Measurements from ENCODE around the gene PIEZO2.

PIEZO2 gene

DNA sequence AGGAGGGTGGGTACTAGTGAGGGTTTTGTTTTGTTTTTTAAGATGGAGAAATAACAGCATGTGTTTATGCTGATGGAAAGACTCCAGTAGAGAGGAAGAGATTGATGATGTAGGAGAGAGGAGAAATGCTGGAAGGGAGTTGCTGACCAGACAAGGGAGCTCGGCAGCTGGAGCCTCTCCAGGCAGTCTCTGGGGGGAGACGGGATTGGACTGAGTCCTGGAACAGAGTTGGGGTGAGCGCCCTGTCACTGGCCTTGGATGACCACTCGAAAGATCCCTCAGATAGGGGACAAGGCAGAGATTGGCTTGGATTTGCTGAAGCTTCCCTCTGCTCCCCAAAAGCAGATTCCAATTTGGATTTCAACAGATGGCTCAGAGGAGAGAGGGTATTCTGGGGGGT, 425.9 kb downstream of the PIEZO2 start:
- DNase-seq, result no peak

DNA sequence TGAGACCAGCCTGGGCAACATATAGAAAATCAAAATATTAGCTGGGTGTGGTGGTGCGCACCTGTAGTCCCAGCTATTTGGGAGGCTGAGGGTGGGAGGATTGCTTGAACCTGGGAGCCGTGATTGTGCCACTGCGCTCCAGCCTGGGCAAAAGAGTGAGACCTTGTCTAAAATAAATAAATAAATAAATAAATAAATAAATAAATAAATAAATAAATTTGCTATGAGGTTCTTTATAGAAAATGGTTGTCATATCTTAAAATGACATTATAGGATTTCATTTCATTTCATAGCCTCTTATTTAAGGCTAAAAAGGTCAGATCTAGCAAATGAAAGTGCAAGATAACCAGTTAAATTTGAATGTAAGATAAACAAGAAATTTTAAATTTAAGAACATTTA, 430.6 kb downstream of the PIEZO2 start:
- no peak for DNase-seq

DNA sequence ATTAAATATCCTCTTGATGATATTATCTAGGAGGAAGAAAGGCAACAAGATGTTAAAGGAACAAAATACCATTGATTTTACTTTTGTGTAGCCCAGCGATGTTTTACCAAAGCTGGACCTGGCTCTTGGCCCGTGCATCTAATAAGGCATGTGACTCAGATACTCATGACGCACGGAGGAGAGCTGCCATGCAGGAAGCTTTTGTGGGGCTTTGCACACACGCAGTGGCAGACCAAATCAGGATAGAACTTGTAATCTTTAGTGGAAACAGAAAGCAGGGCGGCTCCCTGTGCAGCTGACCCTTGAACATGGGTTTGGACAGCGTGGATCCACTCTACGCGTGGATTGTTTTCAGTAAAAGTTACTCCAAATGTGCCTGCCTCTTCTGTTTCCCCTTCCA, 433.6 kb downstream of the PIEZO2 start:
- DNase-seq, result no peak

DNA sequence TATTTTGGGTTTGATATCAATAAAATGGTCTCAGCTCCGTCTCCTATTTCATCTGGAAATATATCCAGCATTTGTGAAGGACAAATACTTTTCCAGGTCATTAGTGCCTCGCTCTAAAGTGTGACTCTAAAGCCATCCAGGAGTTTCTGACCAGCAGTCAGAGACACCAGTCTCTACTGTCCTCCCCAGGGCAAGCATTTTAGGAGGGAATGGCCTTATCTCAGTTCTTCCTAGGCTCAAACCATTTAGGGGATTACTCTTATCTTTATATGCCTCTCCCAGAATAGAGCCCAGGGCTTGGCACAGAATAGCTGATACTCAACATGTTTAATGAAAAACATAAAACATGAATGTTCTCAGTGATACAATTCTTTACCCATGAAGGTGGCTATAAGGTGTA, 436.0 kb downstream of the PIEZO2 start:
- no peak for DNase-seq

DNA sequence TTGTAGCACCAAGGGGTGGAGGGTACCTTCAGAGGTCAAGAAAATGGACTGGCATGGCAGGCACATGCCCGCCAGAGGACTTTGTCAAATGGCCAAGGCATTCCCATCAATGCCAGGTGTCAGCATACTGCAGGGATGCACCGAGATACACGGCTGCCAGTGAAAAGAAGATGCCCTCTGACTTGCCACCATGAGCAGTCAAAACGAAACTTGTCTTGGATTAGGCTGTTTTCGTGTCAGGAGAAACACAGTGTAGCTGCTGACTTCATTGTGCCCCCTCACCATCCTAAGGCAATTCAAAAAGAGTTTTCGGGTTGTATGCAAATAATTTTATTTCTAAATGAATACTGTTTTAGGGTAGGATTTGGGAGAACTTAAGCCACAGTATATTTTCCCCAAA, 442.1 kb downstream of the PIEZO2 start:
- no peak for DNase-seq

DNA sequence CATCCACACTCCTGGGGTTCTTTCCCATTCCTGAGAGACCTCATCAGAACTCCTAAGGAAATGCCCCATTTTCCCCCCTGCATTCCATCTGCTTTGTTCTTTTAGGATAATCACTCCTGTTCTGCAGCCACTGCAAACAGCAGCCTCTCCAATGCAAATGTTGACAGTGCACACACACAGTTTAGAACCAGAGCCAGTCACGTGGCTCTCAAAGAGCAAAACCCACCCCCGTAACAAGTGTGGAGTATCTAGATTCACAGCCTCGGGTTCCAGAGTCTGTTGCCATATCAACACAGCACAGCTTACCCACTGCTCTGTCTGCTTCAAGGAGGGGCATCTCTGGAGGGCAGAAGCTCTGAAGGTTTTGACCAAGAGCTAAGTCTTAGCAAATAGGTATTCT, 443.6 kb downstream of the PIEZO2 start:
- no peak for DNase-seq

DNA sequence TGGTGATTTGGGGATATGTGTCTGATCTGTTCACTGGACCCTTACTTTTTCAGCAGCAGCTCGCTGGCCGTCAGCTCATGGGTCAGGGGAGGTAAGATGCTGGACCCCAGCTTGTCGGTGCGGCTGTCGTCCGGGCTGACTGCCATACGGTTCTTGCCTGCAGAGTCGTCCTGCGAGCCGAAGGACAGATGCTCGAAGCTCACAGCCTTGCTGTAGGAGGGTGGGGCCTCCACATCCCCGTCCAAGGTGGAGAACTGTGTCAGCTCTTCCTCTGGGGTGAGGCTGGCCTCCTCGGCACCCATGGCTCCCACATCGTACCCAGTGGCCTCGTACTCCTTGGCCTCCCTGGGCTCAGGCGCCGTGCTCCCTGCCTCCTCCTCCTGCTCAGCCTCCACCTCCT, 444.1 kb downstream of the PIEZO2 start:
- no peak for DNase-seq

DNA sequence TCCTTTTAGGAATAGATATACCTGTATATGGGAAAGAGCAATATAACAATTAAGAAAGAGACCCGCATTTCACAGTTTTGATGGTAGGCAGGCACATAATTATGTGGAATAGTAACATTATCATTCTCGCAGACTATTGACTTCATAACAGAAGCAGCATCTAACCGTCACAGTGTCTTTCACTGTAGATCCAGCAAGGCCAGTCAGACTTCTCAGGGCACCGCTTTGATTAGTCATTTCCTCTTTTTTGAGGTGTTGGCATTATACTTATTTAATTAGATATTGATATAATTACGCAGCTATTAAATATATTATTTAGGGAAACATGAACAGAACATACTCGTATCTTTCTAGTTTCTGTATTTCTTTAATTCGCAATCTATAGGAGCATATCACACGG, 447.2 kb downstream of the PIEZO2 start:
- no peak for DNase-seq

DNA sequence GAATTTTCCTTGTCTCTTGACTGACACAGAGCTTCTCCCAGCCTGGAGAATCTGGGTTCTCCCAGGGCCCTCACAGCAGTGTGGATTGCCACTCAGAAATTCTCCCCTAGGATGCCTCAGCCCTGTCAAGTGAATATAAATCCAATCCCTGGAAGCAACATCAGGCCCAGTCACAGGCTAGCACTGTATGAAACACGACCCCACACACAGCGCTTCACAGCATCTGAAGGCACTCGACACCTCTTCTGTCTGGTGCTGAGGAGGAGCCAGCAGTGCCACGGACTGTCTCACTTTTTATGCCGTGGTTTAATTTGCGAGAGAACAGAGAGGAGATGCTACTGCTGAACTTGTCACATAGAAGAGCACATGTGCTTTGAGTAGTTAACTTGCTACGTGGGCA, 459.0 kb downstream of the PIEZO2 start:
- DNase-seq, result no peak

DNA sequence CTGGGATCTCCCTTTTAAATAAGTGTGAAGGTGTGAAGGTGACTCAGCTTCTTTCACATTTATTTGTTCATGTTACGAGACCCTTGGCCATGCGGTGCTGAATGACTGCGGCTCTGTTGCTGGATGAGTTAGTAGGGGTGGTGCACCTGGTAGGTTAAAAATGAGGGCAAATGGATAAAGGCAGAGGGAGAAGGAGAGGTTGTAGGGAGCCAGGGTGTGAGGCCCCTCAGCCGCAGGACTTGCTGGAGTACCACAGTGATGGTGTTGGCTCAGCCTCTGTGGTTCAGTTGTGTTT, 459.4 kb downstream of the PIEZO2 start:
- DNase-seq, result no peak

DNA sequence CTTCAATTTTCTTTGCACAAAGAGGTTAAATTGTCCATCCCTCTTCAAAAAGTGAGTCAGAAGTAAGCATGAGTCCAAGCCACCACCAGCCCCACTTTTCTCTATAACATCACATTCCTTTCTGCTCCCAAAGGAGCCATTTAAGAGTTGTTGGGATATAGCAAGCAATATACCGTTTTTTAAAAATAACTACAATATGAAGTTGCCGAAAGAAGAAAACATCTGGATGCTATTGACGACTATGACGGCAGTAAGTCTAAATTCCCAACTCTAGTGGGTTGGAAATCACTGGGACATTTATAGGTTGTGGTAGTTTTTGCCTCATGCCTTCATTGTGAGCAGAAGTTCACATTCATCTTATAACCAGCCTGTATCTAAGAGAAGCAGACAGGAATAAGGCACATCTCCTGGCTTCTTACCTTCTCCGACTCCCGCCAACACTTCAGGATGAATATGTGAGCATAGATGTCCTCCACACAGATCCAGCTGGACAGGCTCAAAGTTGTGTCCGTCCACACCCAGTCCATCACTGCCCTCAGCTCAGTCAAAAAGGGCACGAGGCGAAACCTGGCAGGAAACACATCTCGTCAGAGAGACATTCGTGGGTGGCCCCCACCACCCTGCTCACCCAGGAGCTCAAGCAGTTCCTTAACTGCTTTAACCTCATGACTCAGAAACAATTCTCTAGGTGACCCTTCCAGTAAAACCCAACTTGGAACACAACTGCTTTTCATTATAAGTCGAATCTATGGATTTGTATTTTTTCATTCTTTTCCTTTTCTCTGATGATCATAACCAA, 459.9 kb downstream of the PIEZO2 start:
- no peak for DNase-seq

DNA sequence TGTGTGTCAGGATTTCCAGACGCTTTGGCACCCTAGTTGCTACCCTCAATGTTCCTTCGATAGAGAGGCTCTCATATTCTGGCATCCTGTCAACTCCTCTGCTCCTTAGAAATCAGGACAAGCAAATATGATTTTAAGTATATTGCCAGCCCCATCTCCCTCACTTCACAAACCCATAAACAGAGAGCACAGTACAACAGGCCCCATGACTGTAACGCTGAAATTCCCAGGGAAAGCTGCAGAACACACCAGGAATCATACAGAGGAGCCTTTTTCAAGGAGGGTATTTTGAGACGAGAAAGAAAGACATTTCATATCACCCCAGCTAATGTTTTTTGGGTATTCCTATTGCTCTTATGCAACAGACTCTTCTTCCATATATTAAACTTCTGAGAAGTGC, 460.6 kb downstream of the PIEZO2 start:
- DNase-seq, result no peak

DNA sequence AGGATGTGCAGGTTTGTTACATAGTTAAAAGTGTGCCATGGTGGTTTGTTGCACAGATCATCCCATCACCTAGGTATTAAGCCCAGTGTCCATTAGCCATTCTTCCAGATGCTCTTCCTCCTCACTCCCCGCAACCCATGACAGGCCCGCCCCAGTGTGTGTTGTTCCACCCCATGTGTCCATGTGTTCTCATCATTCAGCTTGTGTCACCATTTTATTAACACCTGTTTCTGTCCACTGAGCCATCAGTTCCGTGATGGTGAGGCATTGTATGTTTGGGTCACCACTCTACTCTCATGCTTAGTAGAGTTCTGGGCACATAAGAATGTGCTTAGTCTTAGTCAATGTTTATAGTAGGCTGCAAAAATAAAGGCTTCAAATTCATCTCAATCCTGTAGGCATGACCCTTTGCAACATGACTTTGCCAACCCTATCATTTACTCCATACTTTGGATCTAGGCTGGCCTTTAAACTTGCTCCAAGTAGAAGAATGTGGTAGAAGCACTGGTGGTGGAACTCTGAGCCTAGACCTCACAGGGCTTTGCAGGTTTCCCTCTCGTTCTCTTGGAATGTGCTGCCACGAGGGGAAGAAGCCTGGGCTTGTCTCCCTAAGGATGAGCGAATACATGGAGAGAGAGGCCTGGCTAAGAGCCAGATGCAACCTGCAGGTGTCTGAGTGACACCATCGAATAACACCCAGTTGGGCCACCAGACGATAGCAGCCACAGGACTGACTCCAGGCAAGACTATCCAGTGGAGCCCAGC, 462.0 kb downstream of the PIEZO2 start:
- DNase-seq, result no peak

DNA sequence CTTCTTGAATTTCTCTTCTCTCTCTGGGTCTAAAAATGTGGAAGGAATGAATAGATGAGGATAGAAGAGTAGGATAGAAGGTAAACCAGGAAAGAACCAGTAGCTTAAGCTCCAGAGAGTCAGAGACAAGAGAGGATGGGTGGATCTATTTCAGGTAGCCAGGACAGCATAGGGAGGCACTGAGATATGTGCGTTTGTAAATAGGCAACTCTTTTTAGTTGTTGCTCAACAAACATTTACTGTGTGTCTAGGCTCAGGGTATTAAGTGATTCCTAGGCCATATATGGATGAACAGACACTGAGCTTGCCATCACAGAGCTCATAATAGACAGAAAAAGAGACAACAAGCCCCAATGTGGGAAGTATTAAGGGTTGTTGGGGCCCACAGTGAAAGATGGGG, 463.1 kb downstream of the PIEZO2 start:
- DNase-seq, result no peak

DNA sequence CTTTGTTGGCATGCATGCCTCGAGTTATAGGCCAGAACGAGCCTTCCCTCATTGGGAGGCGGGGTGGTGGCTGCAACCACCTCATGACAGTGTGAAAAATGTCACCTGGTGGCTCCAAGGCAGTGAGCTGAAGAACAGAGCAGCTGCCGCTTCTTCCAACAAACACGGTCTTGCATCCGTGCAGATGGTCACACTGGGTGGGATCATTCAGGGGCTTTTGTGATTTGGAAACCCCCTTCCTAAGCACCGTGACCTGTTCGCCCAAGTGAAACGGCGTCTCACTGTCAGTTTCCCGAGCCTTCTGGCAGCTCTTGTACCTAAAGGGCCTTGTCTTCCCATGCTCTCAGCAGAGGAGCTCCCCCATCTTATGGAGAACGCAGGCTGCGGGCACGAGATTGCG, 463.9 kb downstream of the PIEZO2 start:
- no peak for DNase-seq

DNA sequence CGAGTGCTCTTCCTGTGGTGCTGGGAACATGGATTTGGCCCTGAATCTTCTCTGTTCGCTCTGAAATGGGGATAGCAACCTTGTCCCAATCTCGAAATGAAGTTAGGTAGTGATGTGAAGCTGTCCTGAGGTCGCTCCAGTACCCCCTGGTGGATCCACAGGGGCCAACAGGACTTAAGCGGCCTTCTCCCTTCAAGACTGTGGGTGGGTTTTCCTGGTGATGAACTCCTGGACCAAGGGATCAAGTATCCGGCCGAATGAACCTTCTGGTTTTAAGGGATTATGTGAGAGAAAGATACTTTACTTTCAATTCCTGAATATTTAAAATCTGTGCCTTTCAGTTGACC, 467.0 kb downstream of the PIEZO2 start:
- no peak for DNase-seq

DNA sequence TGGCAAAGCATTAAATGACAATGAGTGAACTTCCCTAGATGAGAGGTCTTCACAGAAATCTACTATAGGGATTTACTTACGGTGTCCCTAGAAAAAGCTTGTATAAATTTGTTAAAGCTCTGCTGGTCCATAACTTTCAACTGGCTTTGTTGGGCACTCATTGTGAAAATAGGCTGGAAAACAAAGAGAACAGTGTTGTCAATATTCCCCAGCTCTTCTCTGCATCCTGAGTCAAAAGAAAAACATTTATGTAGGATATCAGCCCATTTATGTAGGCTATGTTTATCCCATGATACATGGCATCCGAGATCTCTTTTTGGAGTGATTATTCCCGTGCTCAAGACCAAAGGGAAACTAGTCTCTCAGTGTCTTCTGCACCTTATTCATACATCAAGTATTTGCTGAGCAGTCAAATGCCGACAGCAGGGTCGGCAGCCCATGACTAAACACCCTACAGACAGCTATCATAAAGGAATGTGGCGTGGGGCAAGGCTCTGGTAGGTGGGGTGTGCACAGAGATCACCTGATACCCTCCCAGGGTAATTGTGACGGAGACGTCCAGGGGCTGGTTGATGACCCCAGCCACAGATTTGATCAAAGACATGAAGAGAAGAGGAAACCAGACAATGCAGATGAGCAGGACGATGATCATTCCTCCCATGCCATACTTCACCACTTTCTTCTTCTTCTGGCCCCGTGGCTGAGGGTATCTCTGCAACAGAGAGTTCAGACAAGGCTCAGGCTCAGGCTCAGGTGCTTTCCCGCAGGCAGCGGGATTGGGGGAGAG, 467.6 kb downstream of the PIEZO2 start:
- no peak for DNase-seq

DNA sequence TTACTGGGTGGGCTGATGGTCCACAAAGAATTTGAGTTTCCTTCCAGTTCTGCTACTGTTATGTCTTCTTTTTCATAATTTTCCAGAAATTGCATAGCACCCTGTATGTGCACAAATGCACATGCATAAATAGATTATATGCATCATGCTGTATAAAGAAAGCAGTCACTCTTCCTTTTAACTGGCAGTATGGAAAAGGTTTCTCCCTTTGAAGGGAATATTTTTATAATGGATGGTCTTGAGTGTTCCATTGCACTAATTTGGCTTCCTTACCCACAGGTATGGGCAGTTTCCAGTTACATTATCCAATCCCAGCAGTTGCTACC, 469.1 kb downstream of the PIEZO2 start:
- no peak for DNase-seq

DNA sequence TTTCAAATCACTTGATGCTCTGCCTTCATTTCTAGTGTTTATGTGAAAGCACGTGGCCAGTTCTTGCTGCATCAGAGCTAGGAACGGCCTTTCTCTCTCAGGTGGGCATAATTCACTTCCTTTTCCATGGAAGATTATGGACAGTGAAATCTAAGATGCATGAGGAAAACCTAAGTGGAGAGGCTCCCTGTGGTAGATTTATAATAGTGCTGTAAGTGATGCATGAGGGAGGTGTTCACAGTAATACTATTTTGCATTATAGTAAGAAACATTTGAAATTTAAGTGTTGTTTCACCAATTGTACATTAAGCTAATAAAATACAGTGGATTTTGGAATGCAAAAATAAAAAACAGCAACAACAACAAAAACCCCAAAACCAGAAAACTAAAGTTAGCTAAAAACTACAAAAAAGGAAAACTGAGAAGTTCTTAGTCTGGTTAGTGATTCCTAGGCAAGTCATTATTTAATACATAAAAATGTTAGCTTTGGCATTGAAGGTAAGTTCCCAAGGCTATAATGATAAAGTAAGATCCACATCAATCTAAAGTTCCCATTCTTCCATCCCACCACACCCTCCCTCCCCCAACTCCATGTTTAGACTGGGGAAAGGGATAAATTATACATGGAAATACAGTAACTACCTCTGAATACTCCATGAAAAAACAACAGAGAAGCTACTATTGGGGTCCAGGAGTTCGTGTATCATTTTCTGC, 469.7 kb downstream of the PIEZO2 start:
- DNase-seq, result no peak

DNA sequence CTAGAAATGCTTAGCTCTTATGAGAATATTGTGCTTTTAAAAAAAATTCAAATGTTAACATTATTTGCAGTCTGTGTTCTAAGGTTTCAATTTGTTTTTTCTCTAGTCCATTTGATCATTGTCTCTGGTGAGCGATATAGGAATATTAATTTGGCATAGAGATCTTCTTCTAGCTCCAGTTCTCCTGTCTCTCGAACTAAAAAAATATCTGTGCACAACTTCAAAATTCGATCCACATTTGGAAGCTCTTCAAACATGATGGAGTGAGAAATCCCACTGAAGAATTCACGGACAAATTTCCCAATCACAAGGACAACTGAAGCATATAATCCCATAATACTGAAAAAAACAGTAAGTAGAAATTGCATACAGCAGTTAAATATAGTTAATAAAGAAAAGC, 477.9 kb downstream of the PIEZO2 start:
- DNase-seq, result no peak

DNA sequence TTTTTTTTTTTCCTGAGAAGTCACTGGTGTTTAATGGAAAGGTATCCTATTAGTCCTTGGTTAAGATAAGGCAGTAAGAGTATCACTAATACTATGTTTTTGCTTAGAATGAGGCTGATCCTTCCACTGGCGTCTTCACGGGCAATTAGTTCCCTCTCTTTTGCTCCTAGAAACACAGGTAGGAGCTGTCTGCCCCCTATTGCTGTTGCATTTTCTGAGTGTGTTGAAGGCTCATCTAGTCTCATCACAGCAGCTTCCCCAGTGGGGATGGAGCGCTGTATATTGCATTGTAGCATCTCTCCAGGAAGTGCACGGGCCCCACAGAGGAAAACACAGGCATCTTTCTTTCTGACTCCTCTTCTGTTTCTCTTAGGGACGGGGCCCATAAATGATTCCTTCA, 478.5 kb downstream of the PIEZO2 start:
- no peak for DNase-seq

DNA sequence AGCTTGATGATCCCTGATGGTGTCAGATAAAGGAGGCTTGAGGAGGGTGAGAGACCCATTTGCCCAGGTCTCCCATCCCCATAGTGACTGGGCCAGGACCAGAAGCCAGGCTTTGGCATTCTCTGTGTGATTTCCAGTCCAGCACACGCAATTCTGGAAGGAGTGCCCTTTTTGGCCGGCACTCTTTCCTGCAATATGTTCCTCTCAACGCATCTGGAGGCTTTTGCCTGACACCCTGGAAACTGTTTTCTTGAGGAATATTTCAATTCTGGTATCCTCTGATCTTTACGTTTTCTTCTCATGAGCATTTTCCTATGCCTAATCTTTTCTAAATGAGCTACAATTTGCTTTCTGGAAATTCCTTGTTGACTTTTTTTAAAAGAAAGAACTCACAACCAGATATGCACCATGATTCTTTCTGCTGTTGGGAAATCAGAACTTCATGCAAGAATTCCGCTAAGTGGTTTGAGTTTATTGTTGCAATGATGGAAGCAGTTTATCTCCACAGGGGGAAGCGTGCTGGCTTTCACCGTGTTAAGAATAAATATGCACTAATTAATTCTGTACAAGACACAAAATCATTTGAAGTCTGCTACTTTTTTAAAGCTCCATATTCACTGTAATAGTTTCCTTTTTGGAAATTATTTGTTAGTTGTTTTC, 479.8 kb downstream of the PIEZO2 start:
- DNase-seq, result no peak

DNA sequence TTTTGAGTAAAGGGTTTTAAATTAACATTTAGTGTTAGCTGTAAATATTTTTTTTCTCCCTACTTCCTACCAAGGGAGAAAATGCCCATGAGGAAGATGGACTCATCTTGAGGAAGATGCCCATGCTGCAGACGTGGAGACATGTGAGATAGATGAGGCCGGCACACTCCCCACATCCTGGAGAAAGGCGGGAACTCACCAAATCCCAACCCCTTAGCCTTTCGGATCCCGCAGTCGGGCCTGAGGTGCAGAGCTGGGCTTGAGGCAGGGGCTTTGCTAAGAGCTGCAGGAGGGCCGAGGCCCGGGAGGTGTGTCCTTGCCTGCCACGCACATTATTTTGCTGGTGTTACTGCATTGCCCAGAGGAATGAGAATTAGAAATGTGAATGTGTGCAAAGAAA, 485.6 kb downstream of the PIEZO2 start:
- DNase-seq, result no peak
